SU-DHL-6 (cell line): ENCODE results near the gene TMIGD2.
"Not testable (repeated sequence)": the region's sequence is repeated elsewhere in the genome, so short reads cannot be mapped to it uniquely, and the experiment has no call there.

Source experiments
- H2AFZ ChIP-seq: fragments of 200-600 bp; sonication (generic); 2 replicates; pipeline ENCODE4 v1.6.1; 2014; ENCODE audit warnings: low read depth, mild to moderate bottlenecking, moderate library complexity, mixed read lengths, antibody characterized with exemption, low read length; ENCODE audit not compliant: severe bottlenecking
- H3F3A ChIP-seq: fragments of 200-600 bp; shearing (Covaris generic); 2 replicates; pipeline ENCODE4 v1.6.0; 2016; ENCODE audit warnings: antibody characterized with exemption, mild to moderate bottlenecking; ENCODE audit not compliant: insufficient read depth
- H3K27ac ChIP-seq: fragments of 200-600 bp; sonication (generic); 2 replicates; pipeline ENCODE4 v1.5.1; 2016; ENCODE audit warnings: low read depth, mild to moderate bottlenecking, low read length, moderate library complexity, mixed read lengths
- H3K27me3 ChIP-seq: fragments of 200-600 bp; sonication (generic), shearing (Covaris generic); 2 replicates; pipeline ENCODE4 v1.6.0; 2014; ENCODE audit warnings: mild to moderate bottlenecking, low read length
- H3K36me3 ChIP-seq: fragments of 200-600 bp; sonication (generic); 2 replicates; pipeline ENCODE4 v1.6.1; 2014; ENCODE audit warnings: mild to moderate bottlenecking, low read length, mixed read lengths
- H3K4me2 ChIP-seq: fragments of 300-600, 200-600 bp; shearing (Covaris generic), sonication (generic); 2 replicates; pipeline ENCODE4 v1.6.0; 2014; ENCODE audit warnings: low read length, low read depth, mild to moderate bottlenecking; ENCODE audit not compliant: poor library complexity, severe bottlenecking
- H3K4me3 ChIP-seq: fragments of 200-600 bp; sonication (generic); 2 replicates; pipeline ENCODE4 v1.5.1; 2014; ENCODE audit warnings: antibody characterized with exemption, low read length, mild to moderate bottlenecking, mixed read lengths; ENCODE audit not compliant: insufficient read depth, poor library complexity, severe bottlenecking
- H3K79me2 ChIP-seq: fragments of 200-600 bp; sonication (generic); 2 replicates; pipeline ENCODE4 v1.6.1; 2014; ENCODE audit warnings: mild to moderate bottlenecking, low read length, moderate library complexity; ENCODE audit not compliant: insufficient read depth
- H3K9ac ChIP-seq: fragments of 200-600 bp; sonication (generic); 2 replicates; pipeline ENCODE4 v1.7.0; 2014; ENCODE audit warnings: mild to moderate bottlenecking, low read length
- H3K9me2 ChIP-seq: fragments of 200-600 bp; sonication (generic); replicated peaks from 2 replicates; pipeline ENCODE4 v1.6.1; 2014; ENCODE audit warnings: low read length; ENCODE audit not compliant: insufficient read depth
- H3K9me3 ChIP-seq: fragments of 200-600 bp; sonication (generic); 2 replicates; pipeline ENCODE4 v1.6.1; 2014; ENCODE audit warnings: low read length, mixed read lengths; ENCODE audit not compliant: insufficient read depth
- H4K20me1 ChIP-seq: fragments of 200-600 bp; sonication (generic); 2 replicates; pipeline ENCODE4 v1.6.1; 2014; ENCODE audit warnings: low read depth, mild to moderate bottlenecking, antibody characterized with exemption, low read length, moderate library complexity, mixed read lengths
- EZH2phosphoT487 ChIP-seq: fragments of 200-600 bp; sonication (generic), shearing (Covaris generic); conservative IDR thresholded peaks from 2 replicates; pipeline ENCODE4 v1.6.1; 2018; ENCODE audit warnings: mild to moderate bottlenecking, antibody characterized with exemption, low read length, moderate library complexity, mixed read lengths
- TF ChIP-seq, protein P1 (sequence below): fragments of 200-600 bp; sonication (generic); IDR thresholded peaks from one replicate; pipeline ENCODE4 v1.5.1; 2017; ENCODE audit warnings: antibody characterized with exemption, mild to moderate bottlenecking, low read length, moderate library complexity; ENCODE audit not compliant: insufficient read depth, poor library complexity, severe bottlenecking

The TMIGD2 gene

DNA sequence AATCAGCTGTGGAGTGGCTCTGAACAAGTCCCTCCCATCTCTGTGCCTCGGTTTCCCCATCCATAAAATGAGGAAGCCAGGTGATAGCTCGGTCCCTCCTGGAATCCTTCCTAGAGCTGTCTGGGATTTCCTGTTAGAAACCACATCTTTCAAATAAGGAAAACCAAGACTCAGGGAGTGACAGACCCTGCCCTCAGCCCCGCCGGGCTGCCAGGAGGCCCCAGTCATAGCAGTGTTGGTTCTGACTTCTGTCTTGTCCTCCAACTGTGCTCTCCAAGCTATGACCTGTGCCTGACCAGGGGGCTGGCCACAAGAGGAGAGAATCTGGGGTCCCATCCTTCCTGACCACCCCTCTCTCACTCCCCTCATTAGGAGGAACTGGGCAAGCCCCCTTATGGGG is 24.2 kb downstream of the TMIGD2 start:
- no peak overlapping the region for H3K27ac ChIP-seq
- TF ChIP-seq EZH2phosphoT487: no peak
- TF ChIP-seq, protein P1, sequence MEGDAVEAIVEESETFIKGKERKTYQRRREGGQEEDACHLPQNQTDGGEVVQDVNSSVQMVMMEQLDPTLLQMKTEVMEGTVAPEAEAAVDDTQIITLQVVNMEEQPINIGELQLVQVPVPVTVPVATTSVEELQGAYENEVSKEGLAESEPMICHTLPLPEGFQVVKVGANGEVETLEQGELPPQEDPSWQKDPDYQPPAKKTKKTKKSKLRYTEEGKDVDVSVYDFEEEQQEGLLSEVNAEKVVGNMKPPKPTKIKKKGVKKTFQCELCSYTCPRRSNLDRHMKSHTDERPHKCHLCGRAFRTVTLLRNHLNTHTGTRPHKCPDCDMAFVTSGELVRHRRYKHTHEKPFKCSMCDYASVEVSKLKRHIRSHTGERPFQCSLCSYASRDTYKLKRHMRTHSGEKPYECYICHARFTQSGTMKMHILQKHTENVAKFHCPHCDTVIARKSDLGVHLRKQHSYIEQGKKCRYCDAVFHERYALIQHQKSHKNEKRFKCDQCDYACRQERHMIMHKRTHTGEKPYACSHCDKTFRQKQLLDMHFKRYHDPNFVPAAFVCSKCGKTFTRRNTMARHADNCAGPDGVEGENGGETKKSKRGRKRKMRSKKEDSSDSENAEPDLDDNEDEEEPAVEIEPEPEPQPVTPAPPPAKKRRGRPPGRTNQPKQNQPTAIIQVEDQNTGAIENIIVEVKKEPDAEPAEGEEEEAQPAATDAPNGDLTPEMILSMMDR: no peak
- no peaks in the 10 kb centered on the region for H3K79me2 ChIP-seq
- H4K20me1 ChIP-seq: no peaks in the 10 kb centered on the region
- no peak overlapping the region for H3K9ac ChIP-seq
- H3K4me3 ChIP-seq: no peak overlapping the region
- no peaks in the 10 kb centered on the region for H3K9me3 ChIP-seq
- H3K4me2 ChIP-seq: no peak overlapping the region
- H2AFZ ChIP-seq: no peak overlapping the region
- no peaks in the 10 kb centered on the region for H3K36me3 ChIP-seq
- no peaks in the 10 kb centered on the region for H3K27me3 ChIP-seq
- H3F3A ChIP-seq: no peaks in the 10 kb centered on the region
- no peaks in the 10 kb centered on the region for H3K9me2 ChIP-seq

DNA sequence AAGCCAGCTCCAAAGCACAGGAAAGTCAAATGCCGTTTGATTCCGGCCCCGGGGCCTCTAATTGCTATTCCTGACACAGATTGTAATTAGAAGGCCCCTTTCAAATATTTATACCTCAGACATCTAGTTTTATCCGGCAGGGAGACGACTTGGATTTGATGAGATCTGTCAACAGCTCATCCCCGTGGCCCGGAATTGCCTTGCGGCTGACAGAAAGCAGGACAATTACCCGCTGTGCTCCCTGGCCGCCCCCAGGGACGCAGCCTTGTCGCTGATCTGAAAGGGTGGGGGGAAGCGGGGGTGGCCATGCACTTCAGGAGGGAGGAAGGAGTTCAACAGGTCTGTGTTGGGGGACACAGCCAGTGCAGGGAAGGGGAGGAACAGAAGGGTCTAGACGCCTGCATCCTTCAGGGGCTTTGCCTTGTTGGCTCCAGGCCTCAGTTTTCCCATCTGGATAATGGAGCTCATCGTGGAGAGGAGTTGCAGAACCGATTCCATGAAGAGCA is 24.9 kb downstream of the TMIGD2 start:
- no peak overlapping the region for H3K4me3 ChIP-seq
- no peaks in the 10 kb centered on the region for H3F3A ChIP-seq
- TF ChIP-seq EZH2phosphoT487: no peak
- TF ChIP-seq, protein P1: no peak
- H3K27ac ChIP-seq: no peak overlapping the region
- H4K20me1 ChIP-seq: no peaks in the 10 kb centered on the region
- H3K9ac ChIP-seq: no peak overlapping the region
- H3K4me2 ChIP-seq: no peak overlapping the region
- H3K79me2 ChIP-seq: no peaks in the 10 kb centered on the region
- H2AFZ ChIP-seq: no peak overlapping the region
- no peaks in the 10 kb centered on the region for H3K9me2 ChIP-seq
- no peaks in the 10 kb centered on the region for H3K36me3 ChIP-seq
- H3K27me3 ChIP-seq: no peaks in the 10 kb centered on the region
- H3K9me3 ChIP-seq: no peaks in the 10 kb centered on the region

DNA sequence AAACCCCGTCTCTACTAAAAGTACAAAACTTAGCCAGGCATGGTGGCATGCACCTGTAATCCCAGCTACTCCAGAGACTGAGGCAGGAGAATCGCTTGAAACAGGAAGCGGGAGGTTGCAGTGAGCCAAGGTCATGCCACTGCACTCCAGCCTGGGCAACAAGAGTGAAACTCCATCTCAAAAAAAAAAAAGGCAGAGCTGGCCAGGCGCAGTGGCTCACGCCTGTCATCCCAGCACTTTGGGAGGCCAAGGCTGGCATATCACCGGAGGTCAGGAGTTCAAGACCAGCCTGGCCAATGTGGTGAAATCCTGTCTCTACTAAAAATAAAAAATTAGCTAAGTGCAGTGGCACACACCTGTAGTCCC is 27.9 kb downstream of the TMIGD2 start:
- not testable (repeated sequence) for H3K9me2 ChIP-seq, H3K4me3 ChIP-seq, H3F3A ChIP-seq, H3K27me3 ChIP-seq, H3K79me2 ChIP-seq, H4K20me1 ChIP-seq, H3K9ac ChIP-seq, H3K27ac ChIP-seq, H3K36me3 ChIP-seq, H3K4me2 ChIP-seq, H3K9me3 ChIP-seq, H2AFZ ChIP-seq

DNA sequence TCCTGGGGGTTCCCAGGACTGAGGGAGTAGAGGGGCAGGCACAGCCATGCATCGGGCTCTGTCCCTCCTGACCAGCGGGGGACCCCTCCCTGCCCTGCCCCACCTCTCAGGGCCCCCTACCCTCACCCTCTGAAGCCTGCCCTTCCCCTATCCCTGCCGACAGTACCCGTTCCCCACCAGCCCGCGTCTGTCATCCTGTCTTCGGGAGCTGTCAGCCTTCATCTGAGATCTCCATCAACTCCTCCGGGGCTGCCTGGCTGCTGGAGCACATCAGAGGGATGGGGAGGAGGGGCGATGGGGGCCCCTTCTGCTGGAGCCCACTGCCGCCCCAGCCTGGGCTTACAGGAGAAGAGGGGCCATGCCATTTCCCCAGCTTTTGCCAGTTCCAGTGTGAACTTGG is 29.3 kb downstream of the TMIGD2 start:
- H2AFZ ChIP-seq: no peak overlapping the region
- H3K4me2 ChIP-seq: no peak overlapping the region
- no peak for TF ChIP-seq EZH2phosphoT487
- TF ChIP-seq, protein P1: no peak
- no peak overlapping the region for H3K9ac ChIP-seq
- H3K27me3 ChIP-seq: no peaks in the 10 kb centered on the region
- no peak overlapping the region for H3K27ac ChIP-seq
- no peaks in the 10 kb centered on the region for H3F3A ChIP-seq
- no peaks in the 10 kb centered on the region for H3K79me2 ChIP-seq
- no peaks in the 10 kb centered on the region; the same call in 1 of the 2 replicates for H3K36me3 ChIP-seq
- H3K4me3 ChIP-seq: no peak overlapping the region
- no peaks in the 10 kb centered on the region for H4K20me1 ChIP-seq
- no peaks in the 10 kb centered on the region for H3K9me2 ChIP-seq
- no peaks in the 10 kb centered on the region for H3K9me3 ChIP-seq
